ENCODE data around the gene HHEX. TPM values are rescaled to one million over a fixed set of nuclear protein-coding genes. Genes with fewer than 3 reads are reported as not detected.
"Not testable (repeated sequence)": the region's sequence is repeated elsewhere in the genome, so short reads cannot be mapped to it uniquely, and the experiment has no call there.

The HHEX gene
- total and polyA plus RNA-seq, 10 of the 15 experiments (the other 5 are each of a cell fraction or from before 2014, with no cell fraction given), result 3.9 to 32.8 (median 16.4) TPM

DNA sequence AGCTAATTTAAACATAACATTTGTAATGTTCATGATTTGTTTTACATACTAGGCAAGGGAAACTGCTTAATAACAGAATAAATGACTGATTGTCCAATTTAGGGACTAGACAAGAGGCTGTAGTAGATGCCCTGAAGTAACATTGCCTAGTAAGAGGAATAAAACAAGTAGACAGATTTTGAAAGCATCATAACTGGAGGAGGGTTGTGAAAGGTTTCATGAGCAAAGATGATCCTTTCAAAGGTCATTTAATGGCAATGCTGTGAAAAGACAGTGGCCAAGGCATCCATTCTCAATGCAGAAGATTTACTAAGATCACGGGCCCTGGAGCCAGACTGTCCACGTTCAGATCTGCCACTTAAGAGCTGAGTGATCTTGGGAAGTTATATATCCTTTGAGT lies 44.8 kb upstream of the HHEX start:
- WGBS (ENCODE audit: insufficient coverage, insufficient replicate concordance, low lambda C conversion rate, missing lambda C conversion rate), result 96% methylated on average over 2 of the region's 2 CpGs
- ChIA-PET POLR2A (interaction anchor here (0.5 kb wide), 1 partner anchor 96 kb away, joined by 4 read pairs; no protein-coding TSS in a partner anchor), RAD21 (ENCODE audit: unreplicated experiment) (interaction anchor here (1.0 kb wide), 1 partner anchor 198 kb away, joined by 3 read pairs; no protein-coding TSS in a partner anchor), CTCF (interaction anchor here (1.0 to 2.9 kb wide), 3 partner anchors 13 to 54 kb away, joined by 3 to 13 read pairs (median 4); no protein-coding TSS in a partner anchor), SMC1A (ENCODE audit: uncharacterized antibody, unreplicated experiment) (interaction anchor here (0.7 to 1.2 kb wide), 4 partner anchors 12 to 128 kb away, joined by 3 read pairs; no protein-coding TSS in a partner anchor)
- no peak overlapping the region for H2AFZ ChIP-seq (ENCODE audit: control insufficient read depth, low read depth, low read length)
- intact Hi-C loops (cut with micrococcal nuclease; ENCODE audit: unreplicated experiment), result loop anchor here (5.0 to 10.0 kb wide), 2 partner anchors 130 to 237 kb away; no protein-coding TSS in a partner anchor
- TF ChIP-seq USF1 (IDR thresholded peaks at IDR 0.05; ENCODE audit: borderline replicate concordance, extremely low read length, insufficient read depth, low read depth, low read length), result no peak
- TF ChIP-seq, protein P1, sequence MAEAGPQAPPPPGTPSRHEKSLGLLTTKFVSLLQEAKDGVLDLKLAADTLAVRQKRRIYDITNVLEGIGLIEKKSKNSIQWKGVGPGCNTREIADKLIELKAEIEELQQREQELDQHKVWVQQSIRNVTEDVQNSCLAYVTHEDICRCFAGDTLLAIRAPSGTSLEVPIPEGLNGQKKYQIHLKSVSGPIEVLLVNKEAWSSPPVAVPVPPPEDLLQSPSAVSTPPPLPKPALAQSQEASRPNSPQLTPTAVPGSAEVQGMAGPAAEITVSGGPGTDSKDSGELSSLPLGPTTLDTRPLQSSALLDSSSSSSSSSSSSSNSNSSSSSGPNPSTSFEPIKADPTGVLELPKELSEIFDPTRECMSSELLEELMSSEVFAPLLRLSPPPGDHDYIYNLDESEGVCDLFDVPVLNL (IDR thresholded peaks at IDR 0.05; ENCODE audit: low read depth, low read length), result no peak
- TF ChIP-seq PAX5 (IDR thresholded peaks at IDR 0.05; ENCODE audit: borderline replicate concordance, low read depth, low read length), result no peak
- no peak for TF ChIP-seq JUND (IDR thresholded peaks at IDR 0.05; ENCODE audit: low read depth, low read length)
- no peak for TF ChIP-seq SMAD1 (IDR thresholded peaks at IDR 0.05; ENCODE audit: low read depth, partially characterized antibody)
- no peak for TF ChIP-seq YY1 (IDR thresholded peaks at IDR 0.05; ENCODE audit: low read depth, low read length)
- TF ChIP-seq MYC (IDR thresholded peaks at IDR 0.05; ENCODE audit: insufficient read depth, insufficient read length, insufficient replicate concordance, low read length, severe bottlenecking), result no peak
- no peak for TF ChIP-seq KDM1A (IDR thresholded peaks at IDR 0.05; ENCODE audit: borderline replicate concordance)
- TF ChIP-seq ZNF384 (IDR thresholded peaks at IDR 0.05; ENCODE audit: borderline replicate concordance, low read depth, low read length), result no peak
- TF ChIP-seq GATAD2B (conservative IDR thresholded peaks at IDR 0.05; ENCODE audit: low read depth), result no peak
- no peak for TF ChIP-seq ZNF274 (IDR thresholded peaks at IDR 0.05; ENCODE audit: insufficient read depth, insufficient read length)
- no peak for TF ChIP-seq TARDBP (IDR thresholded peaks at IDR 0.05; ENCODE audit: borderline replicate concordance)
- TF ChIP-seq ZSCAN29 (IDR thresholded peaks at IDR 0.05), result no peak
- TF ChIP-seq CBX5 (IDR thresholded peaks at IDR 0.05; ENCODE audit: low read depth), result no peak
- TF ChIP-seq SREBF1 (IDR thresholded peaks at IDR 0.05; ENCODE audit: low read length), result no peak
- no peak for TF ChIP-seq GABPA (IDR thresholded peaks at IDR 0.05; ENCODE audit: low read depth)
- FAIRE-seq (no peak), DNase-seq (ENCODE audit: low read depth, low spot score) (no peak), ATAC-seq (no peak)
- no TSS peak for BruUV-seq (replicated peaks)
- H3K4me2 ChIP-seq (ENCODE audit: control insufficient read depth, insufficient read depth), result no peak overlapping the region
- H4K20me1 ChIP-seq (ENCODE audit: control insufficient read depth, insufficient read depth), result no peaks in the 10 kb centered on the region
- no peaks in the 10 kb centered on the region for H3K4me1 ChIP-seq (ENCODE audit: control insufficient read depth, insufficient read depth, low read length)
- no peaks in the 10 kb centered on the region for H3K79me2 ChIP-seq (ENCODE audit: control insufficient read depth, insufficient read depth, low read length)
- H3K4me3 ChIP-seq, result no peak overlapping the region
- H3K27me3 ChIP-seq (replicated peaks in 1 of 2; ENCODE audit: control insufficient read depth in 2 of 2, insufficient read depth in 2 of 2, low read length in 1 of 2), result no peaks in the 10 kb centered on the region
- H3K27ac ChIP-seq (ENCODE audit: control insufficient read depth, insufficient read depth), result no peak overlapping the region
- H3K9me3 ChIP-seq (replicated peaks; ENCODE audit: control insufficient read depth, insufficient read depth, low read length), result no peaks in the 10 kb centered on the region
- peaks cover 0 to 20% of the 10 kb centered on the region in 2 experiments for H3K36me3 ChIP-seq (ENCODE audit: control insufficient read depth in 2 of 2, insufficient read depth in 2 of 2, low read length in 1 of 2)
- in situ Hi-C loops (cut with MboI), result no loop called here
- H3K9ac ChIP-seq (ENCODE audit: control insufficient read depth, insufficient read depth, low read length), result no peak overlapping the region

DNA sequence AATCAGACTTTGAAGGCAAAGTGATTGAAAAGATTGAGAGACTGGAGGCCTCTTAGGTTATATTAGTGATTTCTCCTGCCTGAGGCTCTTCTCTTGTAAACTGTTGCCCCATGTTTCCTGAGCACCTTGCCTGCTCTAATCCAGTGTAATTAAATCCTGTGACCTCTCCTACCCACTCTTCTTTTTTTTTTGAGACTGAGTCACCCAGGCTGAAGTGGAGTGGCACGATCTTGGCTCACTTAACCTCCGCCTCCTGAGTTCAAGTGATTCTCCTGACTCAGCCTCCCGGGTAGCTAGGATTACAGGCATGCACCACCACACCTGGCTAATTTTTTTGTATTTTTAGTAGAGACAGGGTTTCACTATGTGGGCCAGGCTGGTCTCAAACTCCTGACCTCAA lies 38.9 kb upstream of the HHEX start:
- H3K36me3 ChIP-seq (ENCODE audit: control insufficient read depth in 2 of 2, insufficient read depth in 2 of 2, low read length in 1 of 2), result peaks cover 4 to 28% of the 10 kb centered on the region in 2 experiments
- in situ Hi-C loops (cut with MboI); H3K9ac ChIP-seq (ENCODE audit: control insufficient read depth, insufficient read depth, low read length); H3K27ac ChIP-seq (ENCODE audit: control insufficient read depth, insufficient read depth); H2AFZ ChIP-seq (ENCODE audit: control insufficient read depth, low read depth, low read length); H3K27me3 ChIP-seq (replicated peaks in 1 of 2; ENCODE audit: control insufficient read depth in 2 of 2, insufficient read depth in 2 of 2, low read length in 1 of 2); H3K4me2 ChIP-seq (ENCODE audit: control insufficient read depth, insufficient read depth); CTCF ChIA-PET; intact Hi-C loops (cut with micrococcal nuclease; ENCODE audit: unreplicated experiment); H4K20me1 ChIP-seq (ENCODE audit: control insufficient read depth, insufficient read depth); H3K4me1 ChIP-seq (ENCODE audit: control insufficient read depth, insufficient read depth, low read length); FAIRE-seq; POLR2A ChIA-PET; DNase-seq (ENCODE audit: low read depth, low spot score); ATAC-seq; H3K4me3 ChIP-seq; RAD21 ChIA-PET (ENCODE audit: unreplicated experiment); H3K79me2 ChIP-seq (ENCODE audit: control insufficient read depth, insufficient read depth, low read length); H3K9me3 ChIP-seq (replicated peaks; ENCODE audit: control insufficient read depth, insufficient read depth, low read length); BruUV-seq (replicated peaks): not testable (repeated sequence)
- SMC1A ChIA-PET (ENCODE audit: uncharacterized antibody, unreplicated experiment), result interaction anchor here (2.6 kb wide), 1 partner anchor 12 kb away, joined by 7 read pairs; no protein-coding TSS in a partner anchor
- WGBS (ENCODE audit: insufficient coverage, insufficient replicate concordance, low lambda C conversion rate, missing lambda C conversion rate), result 100% methylated on average over 3 of the region's 3 CpGs
